Stimulated activated CD8-positive, alpha-beta memory T cell treated with anti-CD3 and anti-CD28 coated beads, Interleukin-7, amount 100 ng/mL, for 4 hours (primary cell): Measurements from ENCODE around the gene CDH26.
"Not testable (repeated sequence)": the region's sequence is repeated elsewhere in the genome, so short reads cannot be mapped to it uniquely, and the experiment has no call there.

Experiments
- DNase-seq, 2 donors: peaks; one replicate each; pipeline ENCODE4 v3.0.0-alpha.2; 2020; ENCODE audit warnings: low read depth in 2 of 2

CDH26 gene

DNA sequence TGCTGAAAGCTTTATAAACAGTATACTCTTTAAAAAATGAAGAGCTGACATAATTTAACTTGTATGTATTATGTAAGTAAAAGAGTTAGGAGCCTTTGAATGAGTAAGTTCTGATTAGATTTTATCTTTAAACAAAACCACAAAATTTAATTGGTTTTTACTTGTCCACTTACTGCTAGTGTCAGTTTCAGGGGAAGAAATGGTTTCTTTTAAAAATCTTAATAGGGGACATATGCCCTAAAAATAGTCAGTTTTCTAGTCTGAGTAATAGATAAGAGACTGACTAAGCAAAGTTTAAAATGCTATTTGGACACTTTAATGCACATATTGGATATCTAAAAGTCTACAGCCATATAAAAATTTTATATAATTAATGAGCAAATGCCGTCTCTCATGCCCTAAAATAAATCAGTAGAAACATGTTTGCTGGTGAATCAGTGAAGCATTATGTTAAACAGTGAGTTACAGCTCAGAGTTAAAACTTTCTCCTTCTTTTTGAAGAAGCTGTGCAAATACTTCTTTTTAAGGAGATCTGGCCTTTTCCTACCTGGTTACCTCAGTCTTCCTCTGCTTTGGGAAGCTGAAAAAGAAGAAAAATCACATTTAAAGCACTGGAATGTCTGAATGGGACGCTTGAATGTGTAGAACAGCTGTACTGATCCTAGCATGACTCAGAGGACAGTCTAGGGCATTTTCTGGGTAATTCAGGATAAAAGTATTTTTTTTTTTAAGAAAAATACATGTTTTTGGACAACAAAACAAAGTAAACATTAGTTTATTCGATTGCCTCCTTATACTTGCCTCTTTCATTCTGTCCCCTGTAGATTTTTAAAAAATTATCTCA lies 55.3 kb downstream of the CDH26 start:
- DNase-seq: no peak

DNA sequence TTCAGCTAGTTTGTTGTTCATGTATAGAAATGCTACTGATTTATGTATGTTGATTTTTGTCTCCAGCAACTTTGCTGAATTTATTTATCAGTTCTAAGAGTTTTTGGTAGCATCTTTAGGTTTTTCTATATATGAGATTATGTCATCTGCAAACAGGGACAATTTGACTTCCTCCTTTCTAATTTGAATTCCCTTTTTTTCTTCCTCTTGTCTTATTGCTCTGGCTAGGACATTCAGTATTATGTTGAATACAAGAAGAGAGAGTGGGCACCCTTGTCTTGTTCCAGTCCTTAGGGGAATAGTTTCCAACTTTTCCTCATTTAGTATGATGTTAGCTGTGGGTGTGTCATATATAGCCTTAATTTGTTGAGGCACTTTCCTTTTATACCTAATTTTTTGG lies 58.2 kb downstream of the CDH26 start:
- DNase-seq: no peak

- DNase-seq: no peak
These were observed 62.0 kb downstream of the CDH26 start for GRCh38 chr20:60020251-60020650.

- DNase-seq: no peak
These were observed 62.9 kb downstream of the CDH26 start for GRCh38 chr20:60021104-60021503.

GRCh38 chr20:60022849-60023248 lies 64.6 kb downstream of the CDH26 start:
- DNase-seq: no peak

GRCh38 chr20:60024245-60024644 lies 66.0 kb downstream of the CDH26 start:
- no peak for DNase-seq

DNA sequence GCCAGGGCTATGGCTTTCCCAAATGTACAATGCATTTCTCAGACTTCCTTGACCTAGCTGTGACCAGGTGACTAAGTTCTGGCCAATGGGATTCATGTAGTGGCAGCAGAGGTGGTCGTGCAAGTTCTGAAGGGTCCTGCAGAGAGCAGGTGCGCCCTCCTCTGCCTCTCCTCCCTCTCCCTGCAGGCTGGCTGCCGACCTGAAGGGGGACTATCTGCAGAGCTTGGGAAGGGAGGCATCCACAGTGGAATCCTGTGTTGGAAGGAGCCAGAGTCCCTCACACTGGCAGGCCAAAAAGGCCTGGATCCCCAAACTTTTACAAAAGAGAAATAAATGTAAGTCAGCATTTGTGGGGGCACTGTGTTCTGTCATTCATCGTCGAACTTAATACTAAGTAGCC lies 66.6 kb downstream of the CDH26 start:
- no peak for DNase-seq

- DNase-seq: no peak
These were observed 67.8 kb downstream of the CDH26 start for GRCh38 chr20:60026010-60026409.

DNA sequence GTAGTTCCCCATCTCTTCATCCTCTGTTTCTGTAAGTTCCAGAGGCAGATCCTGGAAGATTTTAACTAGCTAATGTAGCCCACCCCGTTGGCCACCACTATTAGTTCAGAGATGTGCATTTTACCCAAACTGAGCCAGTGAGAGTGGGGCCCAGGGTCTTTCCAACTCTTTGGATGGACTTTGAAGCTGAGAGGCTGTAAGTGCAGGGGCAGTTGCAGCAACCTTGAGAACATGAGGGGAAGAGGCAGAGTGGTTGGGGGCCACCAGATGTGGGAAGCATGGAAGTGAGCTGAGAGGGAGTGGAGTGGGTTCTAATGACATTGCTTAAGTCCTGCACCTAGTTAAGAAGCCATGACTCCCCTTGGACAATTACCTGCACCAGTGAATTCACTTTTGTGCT lies 72.2 kb downstream of the CDH26 start:
- DNase-seq: no peak

GRCh38 chr20:60031107-60031506 lies 72.9 kb downstream of the CDH26 start:
- DNase-seq: no peak

DNA sequence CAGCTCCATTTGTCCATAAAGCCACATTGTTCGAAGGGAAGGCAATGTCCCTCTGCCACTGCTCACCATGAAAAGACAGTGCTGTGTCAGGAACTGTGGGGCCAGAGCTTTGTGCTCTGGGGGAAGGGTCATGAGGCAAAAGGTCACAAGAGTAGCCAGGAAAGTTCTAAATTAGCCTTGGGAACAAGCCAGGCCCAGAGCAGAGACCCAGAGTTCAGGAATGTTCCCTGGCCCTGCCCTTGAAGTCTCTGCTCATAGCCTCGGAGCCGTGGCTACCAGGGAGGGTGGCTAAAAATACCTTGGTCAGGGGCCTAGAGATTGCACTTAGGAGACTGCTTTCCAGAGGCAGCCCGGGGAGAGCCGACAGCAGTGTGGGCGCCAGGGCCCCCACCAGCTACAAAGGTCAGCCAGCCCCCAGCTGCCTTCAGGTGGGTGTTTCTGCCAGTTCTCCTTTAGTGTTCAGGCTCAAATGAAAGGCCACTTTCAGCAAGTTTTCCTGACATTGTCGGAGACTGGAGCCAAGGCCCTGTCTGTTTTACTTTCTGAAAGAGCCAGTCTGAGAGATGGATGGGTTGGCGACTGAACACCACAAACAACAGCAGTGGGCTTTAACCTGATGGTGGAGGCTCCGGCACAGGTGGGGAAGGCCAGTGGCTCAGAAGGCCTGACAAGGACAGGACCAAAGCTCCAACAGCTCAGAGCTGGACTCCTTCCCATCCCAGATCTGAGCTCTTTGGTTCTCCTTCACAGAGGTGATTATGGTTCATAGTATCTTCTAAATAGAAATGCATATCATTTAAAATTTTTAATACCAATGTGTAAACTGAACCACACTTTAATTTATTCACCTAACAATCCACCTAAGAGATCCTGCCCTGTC lies 76.2 kb downstream of the CDH26 start:
- DNase-seq: no peak

GRCh38 chr20:60035486-60035885 lies 77.3 kb downstream of the CDH26 start:
- DNase-seq: no peak

DNA sequence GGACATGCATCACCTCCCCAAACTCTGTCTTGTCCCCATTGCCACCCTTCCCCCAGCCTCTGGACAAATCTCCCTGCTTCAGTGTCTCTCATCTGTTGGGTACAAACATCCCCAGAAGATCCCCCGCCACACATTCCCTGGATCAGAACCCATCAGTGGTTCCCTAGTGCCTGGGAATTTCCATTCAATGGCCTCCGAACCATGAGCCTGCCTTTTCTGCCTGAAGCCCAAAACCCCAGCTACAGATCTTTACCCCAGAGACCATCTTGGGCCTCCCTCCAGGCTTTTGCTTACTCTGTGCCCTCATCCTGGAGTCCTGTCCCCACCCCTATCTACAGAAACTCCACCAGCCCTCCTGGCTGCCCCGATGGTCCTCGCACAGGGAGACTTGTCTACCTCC lies 78.1 kb downstream of the CDH26 start:
- DNase-seq: no peak

- no peak for DNase-seq
These were observed 78.7 kb downstream of the CDH26 start for GRCh38 chr20:60036746-60037499.

DNA sequence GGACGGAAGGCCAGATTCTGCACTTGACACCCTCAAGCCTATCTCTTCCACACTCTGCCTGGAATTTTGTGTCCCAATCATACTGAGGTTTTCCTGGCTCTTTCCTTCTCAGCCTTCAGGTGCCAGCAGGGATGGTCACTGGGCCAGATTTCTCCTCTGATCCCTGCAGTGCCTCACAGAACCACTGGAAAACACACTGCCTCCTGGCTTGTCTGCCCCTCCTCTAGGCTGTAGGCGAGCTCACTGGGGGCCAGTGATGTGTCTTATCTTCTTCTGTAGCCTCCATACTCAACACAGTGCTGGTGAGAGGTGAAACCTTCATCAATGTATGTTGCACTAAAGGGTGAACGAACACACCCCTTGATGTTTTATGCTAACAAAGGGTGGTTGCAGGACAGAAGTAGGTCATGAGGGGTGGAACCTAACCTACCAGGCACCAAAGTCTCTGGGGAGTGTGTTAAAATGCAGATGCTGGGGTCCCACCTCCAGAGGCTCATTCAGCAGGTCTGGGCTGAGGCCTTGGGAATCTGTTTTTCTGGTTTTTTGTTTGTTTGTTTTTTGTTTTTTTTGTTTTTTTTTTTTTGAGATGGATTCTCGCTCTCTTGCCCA lies 80.3 kb downstream of the CDH26 start:
- no peak for DNase-seq

- no peak for DNase-seq
These were observed 81.3 kb downstream of the CDH26 start for GRCh38 chr20:60039526-60039925.

DNA sequence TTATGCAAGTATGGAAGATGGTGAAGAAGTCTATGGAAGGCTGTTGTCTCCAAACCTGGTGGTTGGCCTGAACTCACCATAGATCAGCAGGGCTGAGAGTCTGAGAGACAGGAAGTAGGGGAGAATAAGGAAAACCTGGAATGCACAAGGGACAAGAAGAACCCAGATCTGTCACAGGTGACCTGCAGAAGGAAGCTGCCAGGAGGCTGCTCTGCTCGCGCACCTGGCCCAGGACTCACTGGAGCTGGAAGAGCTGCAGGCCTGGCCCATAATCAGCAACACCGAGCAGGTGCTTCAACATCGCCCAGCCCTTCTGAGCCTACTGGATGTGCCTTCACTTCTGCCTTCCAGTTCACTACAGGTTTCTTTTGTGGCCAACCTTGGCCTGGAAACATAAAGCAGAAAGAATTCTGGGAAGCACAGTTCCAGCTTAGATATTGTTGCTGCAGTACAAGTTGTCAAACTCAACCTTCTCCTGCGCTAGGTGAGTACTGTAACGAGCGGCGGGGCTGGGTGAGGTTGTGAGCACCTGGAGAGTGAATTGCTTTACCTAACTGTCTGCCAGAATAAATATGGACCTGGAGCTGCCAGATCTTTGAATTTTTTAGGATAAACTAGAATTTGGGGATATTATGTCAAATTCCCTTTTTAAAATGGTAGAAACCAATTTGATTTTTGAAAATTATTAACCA lies 82.4 kb downstream of the CDH26 start:
- DNase-seq: no peak

- not testable (repeated sequence) for DNase-seq
These were observed 83.4 kb downstream of the CDH26 start for GRCh38 chr20:60041436-60042165.

DNA sequence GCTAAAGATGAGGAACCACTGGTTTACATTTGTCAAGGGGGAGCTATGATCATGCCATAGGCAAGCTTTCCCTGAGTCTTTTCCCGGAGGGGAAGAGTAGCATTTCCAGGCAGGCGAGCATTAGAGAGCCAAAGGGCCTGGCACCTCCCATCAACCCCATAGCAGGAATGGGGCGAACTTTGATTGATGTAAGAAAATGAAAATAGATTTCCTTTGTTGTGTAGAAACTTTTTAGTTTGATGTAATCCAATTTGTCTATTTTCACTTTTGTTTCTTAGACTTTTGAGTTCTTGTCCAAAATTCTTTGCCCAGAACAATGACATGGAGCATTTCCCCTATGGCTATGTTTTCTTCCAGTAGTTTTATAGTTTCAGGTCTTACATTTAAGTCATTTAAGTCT lies 85.2 kb downstream of the CDH26 start:
- no peak for DNase-seq

GRCh38 chr20:60046011-60046413 lies 87.8 kb downstream of the CDH26 start:
- DNase-seq: no peak
